ENCODE results near the gene TNNT2. TPM values are rescaled to one million over a fixed set of nuclear protein-coding genes. Genes with fewer than 3 reads are reported as not detected.
A peak's percentile ranks its signal among the peaks of the same experiment; 100 is the strongest.

Gene TNNT2
- total and polyA plus RNA-seq, 2 of the 13 experiments (the other 11 are each of a cell fraction or from before 2014, with no cell fraction given) = 0.20 to 0.63 TPM

GRCh38 chr1:201385299-201385891 lies 7.9 kb upstream of the TNNT2 start (continued):
- TF ChIP-seq, protein P1, sequence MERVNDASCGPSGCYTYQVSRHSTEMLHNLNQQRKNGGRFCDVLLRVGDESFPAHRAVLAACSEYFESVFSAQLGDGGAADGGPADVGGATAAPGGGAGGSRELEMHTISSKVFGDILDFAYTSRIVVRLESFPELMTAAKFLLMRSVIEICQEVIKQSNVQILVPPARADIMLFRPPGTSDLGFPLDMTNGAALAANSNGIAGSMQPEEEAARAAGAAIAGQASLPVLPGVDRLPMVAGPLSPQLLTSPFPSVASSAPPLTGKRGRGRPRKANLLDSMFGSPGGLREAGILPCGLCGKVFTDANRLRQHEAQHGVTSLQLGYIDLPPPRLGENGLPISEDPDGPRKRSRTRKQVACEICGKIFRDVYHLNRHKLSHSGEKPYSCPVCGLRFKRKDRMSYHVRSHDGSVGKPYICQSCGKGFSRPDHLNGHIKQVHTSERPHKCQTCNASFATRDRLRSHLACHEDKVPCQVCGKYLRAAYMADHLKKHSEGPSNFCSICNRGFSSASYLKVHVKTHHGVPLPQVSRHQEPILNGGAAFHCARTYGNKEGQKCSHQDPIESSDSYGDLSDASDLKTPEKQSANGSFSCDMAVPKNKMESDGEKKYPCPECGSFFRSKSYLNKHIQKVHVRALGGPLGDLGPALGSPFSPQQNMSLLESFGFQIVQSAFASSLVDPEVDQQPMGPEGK (CRISPR knock-in tag; IDR thresholded peaks at IDR 0.05) = peak; percentile 62; the same call in 1 of the 2 replicates
- TF ChIP-seq ZNF407 (CRISPR knock-in tag; IDR thresholded peaks at IDR 0.05; ENCODE audit: not compliant biosample characterization) = no peak
- 0 out of 2 replicates have a peak, but pooled peaks have one; percentile 30 for TF ChIP-seq MAZ (IDR thresholded peaks at IDR 0.05; ENCODE audit: borderline replicate concordance, low read depth, low read length)
- TF ChIP-seq MAZ (CRISPR knock-in tag; IDR thresholded peaks at IDR 0.05; ENCODE audit: low read depth) = no peak
- TF ChIP-seq, protein P2, sequence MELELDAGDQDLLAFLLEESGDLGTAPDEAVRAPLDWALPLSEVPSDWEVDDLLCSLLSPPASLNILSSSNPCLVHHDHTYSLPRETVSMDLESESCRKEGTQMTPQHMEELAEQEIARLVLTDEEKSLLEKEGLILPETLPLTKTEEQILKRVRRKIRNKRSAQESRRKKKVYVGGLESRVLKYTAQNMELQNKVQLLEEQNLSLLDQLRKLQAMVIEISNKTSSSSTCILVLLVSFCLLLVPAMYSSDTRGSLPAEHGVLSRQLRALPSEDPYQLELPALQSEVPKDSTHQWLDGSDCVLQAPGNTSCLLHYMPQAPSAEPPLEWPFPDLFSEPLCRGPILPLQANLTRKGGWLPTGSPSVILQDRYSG (CRISPR knock-in tag; IDR thresholded peaks at IDR 0.05) = no peak
- TF ChIP-seq ZBTB7B (CRISPR knock-in tag; IDR thresholded peaks at IDR 0.05) = no peak
- TF ChIP-seq GATAD1 (CRISPR knock-in tag; IDR thresholded peaks at IDR 0.05) = 0 out of 2 replicates have a peak, but pooled peaks have one; percentile 41
- no peak for TF ChIP-seq NFATC3 (CRISPR knock-in tag; IDR thresholded peaks at IDR 0.05)
- no peak for TF ChIP-seq MBNL3 (CRISPR knock-in tag; conservative IDR thresholded peaks at IDR 0.05)
- no peak for TF ChIP-seq THAP9 (CRISPR knock-in tag; IDR thresholded peaks at IDR 0.05; ENCODE audit: borderline replicate concordance)
- TF ChIP-seq ZNF331 (CRISPR knock-in tag; IDR thresholded peaks at IDR 0.05) = peak; percentile 78
- no peak for TF ChIP-seq NR3C1 (CRISPR knock-in tag; IDR thresholded peaks at IDR 0.05)
- TF ChIP-seq TARDBP (CRISPR knock-in tag; IDR thresholded peaks at IDR 0.05) = peak; percentile 20; the same call in 1 of the 2 replicates
- TF ChIP-seq THAP7 (CRISPR knock-in tag; IDR thresholded peaks at IDR 0.05) = 0 out of 2 replicates have a peak, but pooled peaks have one; percentile 59
